ENCODE data around the gene ACVRL1. TPM values are rescaled to one million over a fixed set of nuclear protein-coding genes. Genes with fewer than 3 reads are reported as not detected.

ACVRL1 gene
- total RNA-seq, 1 experiment from 2014 or later = 0.07 TPM

DNA sequence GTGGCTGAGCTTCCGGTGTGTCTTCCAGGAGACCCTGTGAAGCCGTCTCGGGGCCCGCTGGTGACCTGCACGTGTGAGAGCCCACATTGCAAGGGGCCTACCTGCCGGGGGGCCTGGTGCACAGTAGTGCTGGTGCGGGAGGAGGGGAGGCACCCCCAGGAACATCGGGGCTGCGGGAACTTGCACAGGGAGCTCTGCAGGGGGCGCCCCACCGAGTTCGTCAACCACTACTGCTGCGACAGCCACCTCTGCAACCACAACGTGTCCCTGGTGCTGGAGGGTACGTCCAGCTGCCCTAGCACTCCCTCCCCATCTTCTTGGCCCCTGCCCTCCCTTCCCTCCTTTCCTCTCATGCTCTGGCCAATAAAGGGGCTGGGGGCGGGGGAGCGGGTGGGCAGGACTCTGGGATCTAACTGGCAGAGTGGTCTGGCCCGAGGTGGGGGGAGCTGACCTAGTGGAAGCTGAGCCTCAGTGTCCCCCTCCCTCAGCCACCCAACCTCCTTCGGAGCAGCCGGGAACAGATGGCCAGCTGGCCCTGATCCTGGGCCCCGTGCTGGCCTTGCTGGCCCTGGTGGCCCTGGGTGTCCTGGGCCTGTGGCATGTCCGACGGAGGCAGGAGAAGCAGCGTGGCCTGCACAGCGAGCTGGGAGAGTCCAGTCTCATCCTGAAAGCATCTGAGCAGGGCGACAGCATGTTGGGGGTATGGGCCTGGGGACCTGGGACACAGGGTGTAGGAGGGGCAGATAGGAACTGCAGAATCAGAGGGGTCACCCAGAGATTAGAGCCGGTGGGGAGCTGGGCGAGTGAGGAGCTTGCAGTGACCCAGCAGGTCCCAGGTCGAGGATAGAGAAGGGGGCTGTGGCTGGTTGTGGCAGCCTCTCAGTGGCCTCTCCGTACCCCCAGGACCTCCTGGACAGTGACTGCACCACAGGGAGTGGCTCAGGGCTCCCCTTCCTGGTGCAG, 6.0 kb downstream of the ACVRL1 start:
- peak; percentile 87 for DNase-seq
- Histone ChIP-seq H3K27me3 (ENCODE audit: control insufficient read depth, insufficient read depth, low read length) (peaks cover 2% of the 10 kb centered on the region; the same call in 1 of the 2 replicates), H3K4me3 (ENCODE audit: insufficient read depth, low read depth, low read length) (no peak overlapping the region), H3K36me3 (replicated peaks; ENCODE audit: control insufficient read depth, insufficient read depth, low read length) (no peaks in the 10 kb centered on the region)

DNA sequence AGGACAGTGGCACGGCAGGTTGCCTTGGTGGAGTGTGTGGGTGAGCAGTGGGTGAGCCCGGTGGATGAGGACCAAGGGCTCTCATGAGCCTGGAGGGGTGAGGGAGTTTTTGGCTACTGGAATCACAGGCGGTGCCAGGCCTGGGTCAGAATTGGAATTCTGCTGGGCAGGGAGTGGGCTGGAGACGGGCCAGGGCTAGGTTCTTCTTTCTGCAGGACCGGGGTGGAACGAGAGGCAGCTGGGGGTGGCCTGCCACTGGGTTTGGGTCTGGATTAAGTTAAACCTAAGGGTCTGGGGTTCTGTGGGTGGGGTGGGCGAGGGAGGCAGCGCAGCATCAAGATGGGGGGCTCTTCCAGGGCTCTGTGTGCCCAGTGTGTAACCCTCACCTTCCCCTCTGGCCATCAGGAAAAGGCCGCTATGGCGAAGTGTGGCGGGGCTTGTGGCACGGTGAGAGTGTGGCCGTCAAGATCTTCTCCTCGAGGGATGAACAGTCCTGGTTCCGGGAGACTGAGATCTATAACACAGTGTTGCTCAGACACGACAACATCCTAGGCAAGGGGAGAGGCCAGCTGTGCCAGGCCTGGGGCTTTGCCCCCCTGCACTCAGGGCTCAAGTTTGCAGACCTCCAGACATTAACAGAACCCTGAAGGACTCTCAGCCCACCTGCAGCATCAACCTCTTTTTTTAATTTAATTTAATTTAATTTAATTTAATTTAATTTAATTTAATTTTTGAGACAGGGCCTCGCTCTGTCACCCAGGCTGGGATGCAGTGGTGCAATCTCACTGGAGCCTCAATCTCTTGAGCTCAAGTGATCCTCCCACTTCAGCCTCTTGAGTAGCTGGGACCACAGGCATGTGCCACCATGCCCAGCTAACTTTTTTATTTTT, 7.0 kb downstream of the ACVRL1 start:
- no peaks in the 10 kb centered on the region for H3K36me3 ChIP-seq (replicated peaks; ENCODE audit: control insufficient read depth, insufficient read depth, low read length)
- no peaks in the 10 kb centered on the region for H3K27me3 ChIP-seq (ENCODE audit: control insufficient read depth, insufficient read depth, low read length)
- H3K4me3 ChIP-seq (ENCODE audit: insufficient read depth, low read depth, low read length) = no peak overlapping the region
- DNase-seq = no peak

DNA sequence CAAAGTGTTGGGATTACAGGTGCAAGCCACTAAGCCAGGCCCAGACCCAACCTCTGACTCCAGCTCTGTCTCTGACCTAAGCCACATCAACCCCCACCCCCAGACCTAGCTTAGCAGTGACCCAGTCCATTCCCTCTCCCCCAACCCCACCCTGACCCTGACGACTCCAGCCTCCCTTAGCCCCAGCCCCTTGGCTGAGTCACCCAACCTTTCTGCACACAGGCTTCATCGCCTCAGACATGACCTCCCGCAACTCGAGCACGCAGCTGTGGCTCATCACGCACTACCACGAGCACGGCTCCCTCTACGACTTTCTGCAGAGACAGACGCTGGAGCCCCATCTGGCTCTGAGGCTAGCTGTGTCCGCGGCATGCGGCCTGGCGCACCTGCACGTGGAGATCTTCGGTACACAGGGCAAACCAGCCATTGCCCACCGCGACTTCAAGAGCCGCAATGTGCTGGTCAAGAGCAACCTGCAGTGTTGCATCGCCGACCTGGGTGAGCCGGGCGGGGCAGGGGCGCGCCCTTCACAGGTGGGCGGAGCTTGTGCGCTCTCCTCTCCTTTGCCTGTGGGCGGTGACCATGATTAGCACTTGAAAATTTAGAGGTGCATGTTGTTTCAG, 7.8 kb downstream of the ACVRL1 start:
- H3K36me3 ChIP-seq (replicated peaks; ENCODE audit: control insufficient read depth, insufficient read depth, low read length) = no peaks in the 10 kb centered on the region
- peak; percentile 83 for DNase-seq
- H3K4me3 ChIP-seq (ENCODE audit: insufficient read depth, low read depth, low read length) = no peak overlapping the region
- H3K27me3 ChIP-seq (ENCODE audit: control insufficient read depth, insufficient read depth, low read length) = no peaks in the 10 kb centered on the region

DNA sequence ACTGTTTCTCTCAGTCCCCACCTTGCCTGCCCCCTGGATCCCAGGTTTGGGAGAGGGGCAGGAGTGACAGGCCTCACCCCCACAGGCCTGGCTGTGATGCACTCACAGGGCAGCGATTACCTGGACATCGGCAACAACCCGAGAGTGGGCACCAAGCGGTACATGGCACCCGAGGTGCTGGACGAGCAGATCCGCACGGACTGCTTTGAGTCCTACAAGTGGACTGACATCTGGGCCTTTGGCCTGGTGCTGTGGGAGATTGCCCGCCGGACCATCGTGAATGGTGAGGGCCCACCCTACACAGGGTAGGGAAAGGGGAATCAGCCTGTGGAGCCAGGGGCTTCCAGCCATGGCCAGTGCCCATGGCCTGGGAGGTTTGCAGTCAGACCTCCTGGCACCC, 8.6 kb downstream of the ACVRL1 start:
- Histone ChIP-seq H3K36me3 (replicated peaks; ENCODE audit: control insufficient read depth, insufficient read depth, low read length) (no peaks in the 10 kb centered on the region), H3K4me3 (ENCODE audit: insufficient read depth, low read depth, low read length) (no peak overlapping the region), H3K27me3 (ENCODE audit: control insufficient read depth, insufficient read depth, low read length) (no peaks in the 10 kb centered on the region)
- no peak for DNase-seq

DNA sequence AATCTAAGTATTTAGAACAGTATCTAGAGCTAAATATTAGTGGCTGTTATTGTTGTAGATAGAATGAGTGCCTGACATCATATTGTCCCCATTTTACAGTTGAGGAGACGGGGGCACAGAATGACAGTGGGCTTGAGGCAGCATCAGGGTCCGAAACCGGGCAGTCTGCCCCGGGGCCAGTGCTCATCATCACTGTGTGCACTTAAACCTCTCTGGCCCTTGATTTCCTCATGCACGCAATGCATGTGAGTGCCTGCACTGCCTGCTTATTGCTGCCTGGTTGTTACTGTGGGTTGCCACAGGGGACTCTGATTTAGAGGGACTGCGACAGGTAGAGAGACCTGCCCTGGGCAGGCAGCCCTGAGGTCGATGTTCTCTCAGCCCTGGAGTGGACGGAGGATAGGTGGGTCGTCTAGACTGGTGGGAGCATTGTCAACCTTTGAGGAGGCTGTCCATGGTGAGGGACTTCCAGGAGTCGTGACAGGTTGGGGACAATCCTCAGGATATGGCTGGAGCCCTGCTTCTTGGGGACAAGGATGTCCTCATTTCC, 9.8 kb downstream of the ACVRL1 start:
- Histone ChIP-seq H3K36me3 (replicated peaks; ENCODE audit: control insufficient read depth, insufficient read depth, low read length) (no peaks in the 10 kb centered on the region), H3K27me3 (ENCODE audit: control insufficient read depth, insufficient read depth, low read length) (no peaks in the 10 kb centered on the region), H3K4me3 (ENCODE audit: insufficient read depth, low read depth, low read length) (no peak overlapping the region)
- DNase-seq = no peak

DNA sequence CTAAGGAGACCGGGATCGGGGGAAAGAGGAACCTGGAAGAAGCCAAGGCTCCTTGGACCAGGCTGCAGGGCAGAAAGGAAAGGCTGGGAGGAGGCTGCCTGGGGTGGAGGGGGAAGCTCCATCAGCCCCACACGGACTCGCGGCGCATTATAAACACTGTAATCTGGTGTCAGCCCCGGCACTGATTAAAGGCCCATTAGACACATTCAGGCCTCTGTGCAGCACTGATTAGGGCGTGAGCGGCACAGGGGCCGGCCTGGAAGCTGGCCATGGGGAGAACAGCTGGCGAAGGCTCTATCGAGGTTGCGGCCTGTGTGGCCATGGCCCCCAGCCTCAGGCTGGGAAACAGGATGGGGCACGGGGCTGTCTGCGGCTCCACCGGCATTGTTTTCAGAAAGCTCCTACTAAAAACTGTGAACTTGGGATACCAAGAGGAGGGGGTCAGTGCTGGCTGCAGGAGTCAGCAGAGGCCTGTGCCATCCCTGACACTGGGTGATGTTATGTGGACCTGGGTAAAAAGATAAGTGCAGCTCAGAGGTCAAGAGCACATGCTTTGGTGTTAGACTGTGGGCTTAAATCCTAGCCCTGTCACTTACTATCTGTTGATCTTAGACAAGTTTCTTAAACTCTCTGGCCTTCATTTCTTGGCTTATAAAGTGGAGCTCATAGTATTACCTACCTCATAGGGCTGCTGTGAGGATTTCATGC, 10.6 kb downstream of the ACVRL1 start:
- no peak for DNase-seq
- no peaks in the 10 kb centered on the region for H3K36me3 ChIP-seq (replicated peaks; ENCODE audit: control insufficient read depth, insufficient read depth, low read length)
- H3K4me3 ChIP-seq (ENCODE audit: insufficient read depth, low read depth, low read length) = no peak overlapping the region
- H3K27me3 ChIP-seq (ENCODE audit: control insufficient read depth, insufficient read depth, low read length) = no peaks in the 10 kb centered on the region

DNA sequence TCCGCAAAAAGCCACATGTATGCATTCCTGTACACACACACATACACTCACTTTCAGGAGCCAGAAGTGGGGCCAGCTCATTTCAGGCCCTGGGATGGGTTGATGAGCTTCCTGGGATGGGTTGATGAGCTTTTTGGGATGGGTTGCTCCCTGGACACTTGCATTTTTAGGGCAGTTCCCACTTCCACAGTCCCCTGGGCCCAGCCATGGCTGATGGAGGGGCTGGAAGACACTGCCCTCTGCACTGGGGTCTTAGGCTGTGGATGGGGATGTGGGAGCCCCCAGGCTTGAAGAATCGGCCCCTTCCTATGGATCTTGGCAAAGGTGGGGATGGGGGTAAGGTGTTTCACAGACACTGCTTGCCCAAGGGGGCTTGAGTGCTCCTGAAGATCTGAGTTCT, 12.7 kb downstream of the ACVRL1 start:
- DNase-seq = no peak
- Histone ChIP-seq H3K36me3 (replicated peaks; ENCODE audit: control insufficient read depth, insufficient read depth, low read length) (no peaks in the 10 kb centered on the region), H3K27me3 (ENCODE audit: control insufficient read depth, insufficient read depth, low read length) (peaks cover 6% of the 10 kb centered on the region), H3K4me3 (ENCODE audit: insufficient read depth, low read depth, low read length) (no peak overlapping the region)

DNA sequence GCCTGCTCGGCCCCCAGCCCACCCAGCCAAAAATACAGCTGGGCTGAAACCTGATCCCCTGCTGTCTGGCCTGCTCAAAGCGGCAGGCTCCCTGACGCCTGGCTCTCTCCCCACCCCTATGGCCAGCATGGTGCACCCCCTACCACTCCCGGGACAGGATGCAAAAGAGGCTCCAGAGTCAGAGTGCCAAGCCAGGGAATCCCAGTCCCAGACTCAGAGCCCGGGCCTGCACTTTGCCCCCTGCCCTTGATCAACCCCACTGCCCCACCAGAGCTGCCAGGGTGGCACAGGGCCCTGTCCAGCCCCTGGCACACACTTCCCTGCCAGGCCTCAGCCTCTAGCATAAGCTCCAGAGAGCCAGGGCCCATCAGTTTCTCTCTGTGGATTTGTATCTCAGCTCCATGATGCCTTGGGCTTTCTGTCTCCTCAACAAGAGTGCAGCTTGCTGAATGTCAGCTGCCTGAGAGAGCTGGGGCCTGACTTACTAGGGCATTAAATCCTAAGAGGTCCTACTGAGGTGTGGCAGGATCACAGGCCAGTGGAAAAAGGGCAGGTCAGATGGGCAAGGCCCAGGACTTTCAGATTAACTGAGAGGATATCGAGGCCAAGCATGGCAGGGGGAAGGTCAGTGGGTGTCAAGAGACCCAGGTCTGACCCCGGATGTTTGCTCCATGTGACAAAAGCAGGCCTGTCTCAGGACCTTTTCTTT, 13.9 kb downstream of the ACVRL1 start:
- H3K36me3 ChIP-seq (replicated peaks; ENCODE audit: control insufficient read depth, insufficient read depth, low read length) = no peaks in the 10 kb centered on the region
- H3K27me3 ChIP-seq (ENCODE audit: control insufficient read depth, insufficient read depth, low read length) = peaks cover 8% of the 10 kb centered on the region
- DNase-seq = peak; percentile 79

DNA sequence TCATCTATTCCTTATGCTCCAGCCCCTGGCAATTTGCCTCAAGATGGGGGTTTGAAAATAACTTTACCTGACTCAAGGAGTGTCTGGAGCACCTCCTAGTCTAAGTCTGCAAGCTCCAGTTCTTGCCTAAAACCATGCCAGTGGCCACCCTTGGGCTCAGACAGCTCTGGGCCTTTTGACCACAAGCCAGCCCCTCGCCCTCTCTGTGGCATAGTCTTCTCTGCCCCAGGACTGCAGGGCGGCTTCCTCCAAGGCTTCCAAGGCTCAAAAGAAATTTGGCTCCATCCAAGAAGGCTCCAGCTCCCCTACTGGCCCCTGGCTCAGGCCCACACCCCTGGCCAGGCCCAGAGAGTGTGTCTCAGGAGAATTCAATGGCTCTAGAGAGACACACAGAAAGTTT, 14.8 kb downstream of the ACVRL1 start:
- H3K36me3 ChIP-seq (replicated peaks; ENCODE audit: control insufficient read depth, insufficient read depth, low read length) = no peaks in the 10 kb centered on the region
- H3K4me3 ChIP-seq (ENCODE audit: insufficient read depth, low read depth, low read length) = no peak overlapping the region
- no peak for DNase-seq
- H3K27me3 ChIP-seq (ENCODE audit: control insufficient read depth, insufficient read depth, low read length) = peaks cover 8% of the 10 kb centered on the region

More for the DNA sequence above, 13.9 kb downstream of the ACVRL1 start:
- no peak overlapping the region for H3K4me3 ChIP-seq (ENCODE audit: insufficient read depth, low read depth, low read length)

DNA sequence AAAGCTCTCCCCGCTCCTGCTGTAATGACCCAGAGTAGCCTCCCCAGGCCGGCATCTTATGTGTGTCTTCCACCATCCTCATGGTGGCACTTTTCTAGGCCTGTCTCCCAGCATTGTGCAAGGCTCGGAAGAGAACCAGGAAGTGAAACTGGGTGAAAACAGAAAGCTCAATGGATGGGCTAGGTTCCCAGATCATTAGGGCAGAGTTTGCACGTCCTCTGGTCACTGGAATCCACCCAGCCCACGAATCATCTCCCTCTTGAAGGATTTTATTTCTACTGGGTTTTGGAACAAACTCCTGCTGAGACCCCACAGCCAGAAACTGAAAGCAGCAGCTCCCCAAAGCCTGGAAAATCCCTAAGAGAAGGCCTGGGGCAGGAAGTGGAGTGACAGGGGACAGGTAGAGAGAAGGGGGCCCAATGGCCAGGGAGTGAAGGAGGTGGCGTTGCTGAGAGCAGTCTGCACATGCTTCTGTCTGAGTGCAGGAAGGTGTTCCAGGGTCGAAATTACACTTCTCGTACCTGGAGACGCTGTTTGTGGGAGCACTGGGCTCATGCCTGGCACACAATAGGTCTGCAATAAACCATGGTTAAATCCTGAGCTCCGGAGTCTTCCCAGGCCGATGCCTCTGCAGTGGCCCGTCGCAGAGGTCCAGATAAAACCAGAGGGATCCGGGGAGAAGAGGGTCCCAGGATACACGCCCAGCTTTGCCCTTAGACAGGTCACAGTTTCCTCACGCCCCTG, 15.6 kb downstream of the ACVRL1 start:
- Histone ChIP-seq H3K4me3 (ENCODE audit: insufficient read depth, low read depth, low read length) (no peak overlapping the region), H3K27me3 (ENCODE audit: control insufficient read depth, insufficient read depth, low read length) (peaks cover 8% of the 10 kb centered on the region), H3K36me3 (replicated peaks; ENCODE audit: control insufficient read depth, insufficient read depth, low read length) (no peaks in the 10 kb centered on the region)
- DNase-seq = no peak

DNA sequence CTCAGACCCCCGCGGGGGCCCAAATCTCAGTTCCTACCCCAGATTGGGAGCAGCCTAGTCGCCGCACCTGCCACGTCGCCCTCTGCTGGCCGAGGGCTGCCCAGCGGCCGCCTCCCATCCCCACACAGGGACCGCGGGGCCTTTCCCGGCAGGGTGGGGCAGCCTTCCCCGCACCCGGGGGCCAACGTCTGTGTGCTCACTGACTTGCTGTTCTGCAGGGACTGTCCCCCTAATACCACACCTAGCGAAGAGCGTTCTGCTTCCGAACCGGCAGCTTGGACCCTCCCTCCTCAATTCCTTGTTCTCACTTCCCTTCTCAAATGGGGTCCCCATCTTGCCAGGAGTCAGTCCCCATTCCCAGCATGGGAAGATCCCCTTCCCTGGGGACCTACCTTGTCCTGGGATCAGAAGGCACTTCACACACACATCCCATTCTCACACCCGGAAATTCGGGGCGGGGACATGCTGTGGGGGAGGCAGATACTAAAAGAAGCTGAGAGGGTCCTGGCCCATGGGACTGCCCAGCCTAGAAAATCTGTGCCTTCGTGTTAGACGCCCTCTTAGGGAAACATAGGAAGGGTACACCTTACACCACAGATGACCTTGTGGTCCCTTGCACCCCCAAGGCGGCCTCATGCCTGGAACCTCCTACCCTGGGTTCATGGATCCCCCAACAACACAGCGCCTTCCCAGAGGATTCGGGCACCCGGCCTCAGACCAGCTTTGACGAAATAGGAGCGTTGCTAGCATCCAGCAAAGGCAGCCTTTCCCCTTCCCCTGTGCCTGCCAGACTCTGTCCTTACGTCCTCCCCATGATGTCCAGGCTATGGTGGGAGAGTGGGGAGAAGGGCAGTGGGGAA, 16.4 kb downstream of the ACVRL1 start:
- Histone ChIP-seq H3K36me3 (replicated peaks; ENCODE audit: control insufficient read depth, insufficient read depth, low read length) (no peaks in the 10 kb centered on the region), H3K4me3 (ENCODE audit: insufficient read depth, low read depth, low read length) (peak overlapping the region; percentile 18; the same call in 1 of the 2 replicates), H3K27me3 (ENCODE audit: control insufficient read depth, insufficient read depth, low read length) (peaks cover 8% of the 10 kb centered on the region)
- peak; percentile 92 for DNase-seq
